GM21447 (cell line): ENCODE measurements around the gene LOXL1.

Experiments used
- ATAC-seq: cut with Tn5 transposase; IDR thresholded peaks from one replicate; pipeline ENCODE4 v1.9.1; 2021; ENCODE audit not compliant: unreplicated experiment

The LOXL1 gene

DNA sequence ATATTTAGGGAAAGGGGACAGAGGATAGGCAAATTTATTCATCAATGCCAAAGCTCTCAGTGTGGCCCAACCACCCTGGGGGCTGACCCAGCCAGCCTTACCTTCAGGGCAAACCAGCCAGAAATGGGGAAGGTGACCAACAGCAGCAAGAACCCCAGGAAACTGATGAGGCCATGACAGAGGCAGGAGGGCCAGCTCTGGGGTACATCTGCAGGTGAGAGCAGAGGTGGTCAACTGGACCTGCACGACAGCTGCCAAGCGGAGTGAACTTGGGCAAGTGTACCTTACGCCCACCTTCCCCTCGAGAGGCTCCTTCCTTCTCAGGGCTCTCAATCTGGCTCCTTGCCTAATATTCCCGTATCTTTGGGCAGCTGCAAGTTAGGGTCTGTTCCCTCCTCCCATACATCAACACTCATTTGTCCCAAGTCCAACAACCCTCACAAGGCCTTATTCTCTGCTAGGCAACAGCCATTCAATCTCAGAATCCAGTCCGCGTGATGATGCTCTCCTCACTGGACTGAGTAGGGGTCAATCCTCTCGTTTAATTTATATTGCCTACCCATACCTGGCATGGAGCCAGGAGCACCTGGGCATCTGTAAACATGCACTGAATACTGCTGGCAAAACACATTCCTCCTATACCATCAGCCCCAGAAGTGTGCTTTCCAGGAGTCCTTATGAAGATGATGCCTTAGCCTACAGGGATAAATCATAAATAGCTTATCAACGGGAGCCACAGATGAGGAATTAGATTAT lies 64.2 kb downstream of the LOXL1 start:
- ATAC-seq, result no peak

DNA sequence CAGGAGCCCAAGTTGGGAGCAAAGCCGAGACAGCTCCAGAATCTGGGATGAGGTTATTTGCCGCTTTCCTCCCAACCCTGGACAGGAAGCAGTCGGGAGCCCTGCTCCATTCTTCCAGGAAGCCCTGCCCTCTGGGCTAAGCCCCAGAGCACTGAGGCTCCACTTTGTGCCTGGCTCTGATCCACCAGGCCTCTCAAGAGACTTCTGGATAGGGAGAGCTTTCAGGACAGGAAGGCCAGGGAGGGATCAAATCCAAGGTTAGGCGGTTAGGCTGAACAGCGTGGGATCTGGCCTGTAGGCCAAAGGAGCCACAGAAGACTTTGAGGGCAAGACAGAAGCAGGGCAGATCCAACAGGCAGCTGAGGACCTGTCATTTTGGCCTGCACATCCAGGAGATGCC lies 65.0 kb downstream of the LOXL1 start:
- ATAC-seq, result no peak

GRCh38 chr15:73991726-73992593 lies 65.7 kb downstream of the LOXL1 start, which contains the start of gene STOML1:
Gene STOML1 (minus strand): TSS chr15:73992295. CDS start chr15:73992223, 72 bp downstream.
- peak; percentile 54 for ATAC-seq

DNA sequence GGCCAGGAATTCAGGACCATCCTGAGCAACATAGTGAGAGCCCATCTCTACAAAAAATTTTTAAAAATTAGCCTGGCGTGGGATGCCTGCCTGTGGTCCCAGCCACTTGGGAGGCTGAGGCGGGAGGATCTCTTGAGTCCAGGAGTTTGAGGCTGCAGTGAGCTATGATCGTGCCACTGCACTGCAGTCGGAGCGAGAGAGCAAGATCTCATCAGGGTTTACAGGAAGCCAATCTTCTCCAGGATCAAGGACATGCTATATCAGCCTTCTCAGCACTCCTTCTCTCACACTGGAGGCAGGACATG lies 66.3 kb downstream of the LOXL1 start:
- ATAC-seq, result no peak

DNA sequence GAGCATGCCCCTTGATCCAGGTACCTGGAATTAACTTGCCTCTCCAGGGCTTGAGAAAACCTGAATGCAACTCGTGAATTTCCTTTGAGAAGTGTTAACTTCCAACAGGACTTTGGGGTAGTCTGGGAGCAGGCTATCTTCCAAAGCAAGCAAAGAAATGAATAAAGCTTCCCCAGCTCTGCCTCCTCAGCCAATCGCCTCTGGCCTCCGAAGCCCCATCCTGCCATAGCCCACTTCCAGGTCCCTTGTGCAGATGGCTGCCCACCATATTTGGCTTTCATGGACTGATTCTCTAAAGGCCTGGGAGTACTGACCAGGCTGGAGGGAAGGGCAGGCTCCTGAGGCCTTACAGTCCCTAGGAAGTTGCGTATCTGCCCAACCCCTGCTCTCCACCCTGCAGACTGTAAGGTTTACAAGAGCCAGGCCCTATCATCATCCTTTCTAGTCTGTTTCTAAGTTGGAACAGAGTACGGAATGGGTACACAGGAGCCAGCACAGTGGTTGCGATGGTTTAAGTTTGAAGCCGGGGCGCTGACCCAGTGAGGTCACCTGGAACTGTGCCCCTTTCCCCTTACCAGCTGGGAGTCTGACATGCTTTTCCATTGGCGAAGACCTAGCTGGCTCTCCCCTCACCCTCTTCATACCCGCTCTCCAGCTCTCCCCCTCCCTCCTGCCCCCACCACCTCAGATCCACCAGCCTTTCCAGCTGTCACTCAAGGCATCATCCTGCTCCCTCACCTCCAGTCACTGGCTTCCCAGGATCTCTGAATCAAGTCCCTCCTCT lies 67.1 kb downstream of the LOXL1 start:
- ATAC-seq, result no peak

DNA sequence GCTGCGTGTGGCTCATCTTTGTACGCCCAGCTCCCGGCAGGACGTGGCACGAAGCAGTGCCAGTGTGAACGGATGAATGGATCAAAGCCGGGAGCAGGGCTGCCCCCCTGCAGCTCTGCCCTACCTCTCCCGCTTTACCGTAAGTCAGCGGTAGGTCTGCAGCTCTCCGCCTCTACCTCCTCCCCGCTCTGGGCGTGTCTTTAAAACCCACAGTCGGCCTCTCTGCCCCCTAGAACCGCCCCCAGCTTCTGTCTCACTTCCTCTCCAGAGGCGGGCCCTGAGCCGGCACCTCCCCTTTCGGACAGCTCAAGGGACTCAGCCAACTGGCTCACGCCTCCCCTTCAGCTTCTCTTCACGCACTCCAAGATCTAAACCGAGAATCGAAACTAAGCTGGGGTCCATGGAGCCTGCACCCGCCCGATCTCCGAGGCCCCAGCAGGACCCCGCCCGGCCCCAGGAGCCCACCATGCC lies 68.2 kb downstream of the LOXL1 start, which contains the start of gene PML:
Gene PML, plus strand, starts transcription at position 304 of the 471 bp plus-strand sequence. Its CDS starts 97 bp downstream, at position 401.
- peak; percentile 67 for ATAC-seq

- ATAC-seq, result no peak
These were observed 68.8 kb downstream of the LOXL1 start for GRCh38 chr15:73994912-73995622.

- no peak for ATAC-seq
These were observed 70.0 kb downstream of the LOXL1 start for GRCh38 chr15:73996267-73996666.

DNA sequence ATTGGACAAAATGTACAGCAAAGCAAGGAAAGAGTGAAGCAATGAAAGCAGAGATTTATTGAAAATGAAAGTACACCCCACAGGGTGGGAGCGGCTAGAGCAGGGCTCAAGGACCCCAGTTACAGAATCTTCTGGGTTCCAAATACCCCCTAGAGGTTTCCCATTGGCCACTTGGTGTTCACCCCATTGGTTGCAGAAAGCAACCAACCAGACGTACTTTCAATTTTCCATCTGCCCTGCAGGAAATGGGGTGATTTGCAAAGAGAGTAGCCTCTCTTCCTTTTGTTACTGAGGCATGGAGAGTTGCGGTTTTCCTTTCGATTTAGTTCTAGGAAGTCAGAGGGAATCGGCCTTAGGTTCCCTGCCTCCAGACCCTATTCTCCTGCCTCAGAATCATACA lies 70.7 kb downstream of the LOXL1 start:
- ATAC-seq, result no peak

DNA sequence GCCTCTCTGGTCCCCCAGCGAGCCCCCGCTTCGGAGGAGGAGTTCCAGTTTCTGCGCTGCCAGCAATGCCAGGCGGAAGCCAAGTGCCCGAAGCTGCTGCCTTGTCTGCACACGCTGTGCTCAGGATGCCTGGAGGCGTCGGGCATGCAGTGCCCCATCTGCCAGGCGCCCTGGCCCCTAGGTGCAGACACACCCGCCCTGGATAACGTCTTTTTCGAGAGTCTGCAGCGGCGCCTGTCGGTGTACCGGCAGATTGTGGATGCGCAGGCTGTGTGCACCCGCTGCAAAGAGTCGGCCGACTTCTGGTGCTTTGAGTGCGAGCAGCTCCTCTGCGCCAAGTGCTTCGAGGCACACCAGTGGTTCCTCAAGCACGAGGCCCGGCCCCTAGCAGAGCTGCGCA lies 71.7 kb downstream of the LOXL1 start:
- no peak for ATAC-seq
